Islet of Langerhans (tissue), 1 donor: ENCODE results near the gene WDFY3.

Experiments
- FAIRE-seq: peaks from one replicate; lab custom pipeline; 2011; peaks lifted over from hg19 to GRCh38; lab: Jason Lieb, UNC

WDFY3 gene, protein sequence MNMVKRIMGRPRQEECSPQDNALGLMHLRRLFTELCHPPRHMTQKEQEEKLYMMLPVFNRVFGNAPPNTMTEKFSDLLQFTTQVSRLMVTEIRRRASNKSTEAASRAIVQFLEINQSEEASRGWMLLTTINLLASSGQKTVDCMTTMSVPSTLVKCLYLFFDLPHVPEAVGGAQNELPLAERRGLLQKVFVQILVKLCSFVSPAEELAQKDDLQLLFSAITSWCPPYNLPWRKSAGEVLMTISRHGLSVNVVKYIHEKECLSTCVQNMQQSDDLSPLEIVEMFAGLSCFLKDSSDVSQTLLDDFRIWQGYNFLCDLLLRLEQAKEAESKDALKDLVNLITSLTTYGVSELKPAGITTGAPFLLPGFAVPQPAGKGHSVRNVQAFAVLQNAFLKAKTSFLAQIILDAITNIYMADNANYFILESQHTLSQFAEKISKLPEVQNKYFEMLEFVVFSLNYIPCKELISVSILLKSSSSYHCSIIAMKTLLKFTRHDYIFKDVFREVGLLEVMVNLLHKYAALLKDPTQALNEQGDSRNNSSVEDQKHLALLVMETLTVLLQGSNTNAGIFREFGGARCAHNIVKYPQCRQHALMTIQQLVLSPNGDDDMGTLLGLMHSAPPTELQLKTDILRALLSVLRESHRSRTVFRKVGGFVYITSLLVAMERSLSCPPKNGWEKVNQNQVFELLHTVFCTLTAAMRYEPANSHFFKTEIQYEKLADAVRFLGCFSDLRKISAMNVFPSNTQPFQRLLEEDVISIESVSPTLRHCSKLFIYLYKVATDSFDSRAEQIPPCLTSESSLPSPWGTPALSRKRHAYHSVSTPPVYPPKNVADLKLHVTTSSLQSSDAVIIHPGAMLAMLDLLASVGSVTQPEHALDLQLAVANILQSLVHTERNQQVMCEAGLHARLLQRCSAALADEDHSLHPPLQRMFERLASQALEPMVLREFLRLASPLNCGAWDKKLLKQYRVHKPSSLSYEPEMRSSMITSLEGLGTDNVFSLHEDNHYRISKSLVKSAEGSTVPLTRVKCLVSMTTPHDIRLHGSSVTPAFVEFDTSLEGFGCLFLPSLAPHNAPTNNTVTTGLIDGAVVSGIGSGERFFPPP (N-terminal part only)

GRCh38 chr4:84966382-84967242, at the start of gene WDFY3:
Gene WDFY3, minus strand, starts transcription at chr4:84966690. Its CDS starts 106,099 bp downstream, at chr4:84860591.
- FAIRE-seq: peak; percentile 93

DNA sequence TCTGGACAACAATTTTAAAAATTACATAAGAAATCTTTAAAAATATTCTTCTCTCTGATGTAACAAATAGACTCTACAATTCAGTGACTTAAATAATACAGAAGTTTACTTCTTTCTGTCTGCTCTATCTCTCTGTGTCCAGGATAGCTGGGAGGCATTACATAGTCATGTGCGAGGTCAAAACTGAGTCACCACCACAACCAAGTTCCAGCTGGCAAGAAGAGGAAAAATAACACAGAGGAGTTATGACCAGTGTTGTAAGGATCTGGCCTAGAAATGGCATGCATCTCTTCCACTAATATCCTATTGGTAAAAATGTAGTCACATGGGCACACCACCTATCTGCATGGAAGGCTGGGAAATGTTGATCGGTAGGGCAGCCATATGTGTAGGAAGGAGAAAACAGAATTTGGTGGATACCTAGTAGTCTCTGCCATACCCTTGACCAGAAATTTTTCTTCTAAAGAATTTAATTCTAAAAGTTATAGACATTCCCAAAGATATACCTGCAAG, 39.4 kb upstream of the WDFY3 start:
- no peak for FAIRE-seq

DNA sequence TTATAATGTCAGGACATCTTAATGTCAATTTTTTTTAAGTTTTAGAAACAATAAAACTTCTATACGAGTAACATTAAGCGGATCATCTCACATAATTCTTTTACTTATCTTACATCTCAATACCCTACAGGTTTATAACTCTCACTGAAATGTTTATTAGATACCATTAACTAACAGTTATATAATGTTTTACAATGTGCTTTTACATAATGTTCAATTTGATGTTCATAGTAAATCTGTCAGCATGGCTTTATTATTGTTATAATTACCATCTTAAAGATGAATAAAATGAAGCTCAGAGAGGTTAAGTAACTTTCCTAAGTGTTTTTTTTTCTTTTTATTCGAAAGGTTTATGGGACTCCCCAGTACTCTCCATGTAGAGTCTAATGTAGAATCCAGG, 33.9 kb upstream of the WDFY3 start:
- FAIRE-seq: no peak

DNA sequence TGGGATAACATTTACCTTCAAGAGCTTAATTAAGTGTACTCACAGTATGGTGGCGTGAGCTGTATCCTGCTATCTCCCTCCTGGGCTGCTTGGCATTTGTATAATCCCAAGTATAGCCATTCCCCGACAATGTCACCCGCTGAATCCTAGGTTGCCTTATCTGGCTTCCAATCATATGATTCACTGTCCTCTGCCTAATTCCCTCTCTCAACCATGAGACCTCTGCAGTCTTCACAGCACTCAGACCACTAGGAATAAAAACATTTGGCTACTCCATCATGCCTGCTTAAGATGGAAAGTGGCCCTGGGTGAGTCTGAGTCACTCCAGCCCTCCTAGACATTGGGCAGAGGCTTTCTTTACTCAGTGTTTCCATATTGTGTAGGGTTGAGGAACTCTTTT, 28.9 kb upstream of the WDFY3 start:
- no peak for FAIRE-seq

- FAIRE-seq: no peak
Observed at GRCh38 chr4:84994280-84994679, 27.8 kb upstream of the WDFY3 start.

DNA sequence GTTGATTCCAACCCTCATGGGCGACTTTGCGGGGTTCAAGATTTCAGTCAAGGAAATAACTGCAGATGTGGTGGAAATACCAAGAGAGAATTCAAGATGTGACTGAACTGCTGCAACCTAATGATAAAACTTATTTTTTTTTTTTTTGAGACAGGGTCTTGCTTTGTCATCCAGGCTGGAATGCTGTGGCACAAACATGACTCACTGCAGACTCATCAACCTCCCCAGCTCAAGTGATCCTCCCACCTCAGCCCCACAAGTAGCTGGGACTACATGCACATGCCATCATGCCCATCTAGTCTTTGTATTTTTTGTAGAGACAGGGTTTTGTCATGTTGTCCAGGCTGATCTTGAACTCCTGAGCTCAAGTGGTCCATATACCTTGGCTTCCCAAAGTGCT, 19.5 kb upstream of the WDFY3 start:
- FAIRE-seq: no peak

DNA sequence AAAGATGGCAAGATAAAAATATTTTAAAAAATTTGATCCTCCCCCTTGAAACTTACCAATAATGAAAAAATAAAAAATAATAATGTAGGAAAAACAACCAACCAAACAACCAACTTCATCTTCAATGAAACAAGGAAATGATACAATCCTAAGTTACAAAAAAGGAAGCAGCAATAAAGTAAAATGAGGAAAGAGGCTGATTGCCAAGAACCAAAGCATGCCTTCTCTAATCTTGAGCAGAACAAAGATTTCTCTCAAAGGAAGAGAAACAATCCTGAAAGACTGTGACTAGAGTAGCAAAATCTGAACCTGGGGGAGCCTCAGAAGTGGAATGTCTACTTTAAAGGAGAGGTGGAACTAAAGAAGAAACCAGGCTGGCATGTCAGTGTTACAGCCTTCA, 10.9 kb upstream of the WDFY3 start:
- no peak for FAIRE-seq

GRCh38 chr4:84973856-84974255, 7.4 kb upstream of the WDFY3 start:
- FAIRE-seq: no peak

DNA sequence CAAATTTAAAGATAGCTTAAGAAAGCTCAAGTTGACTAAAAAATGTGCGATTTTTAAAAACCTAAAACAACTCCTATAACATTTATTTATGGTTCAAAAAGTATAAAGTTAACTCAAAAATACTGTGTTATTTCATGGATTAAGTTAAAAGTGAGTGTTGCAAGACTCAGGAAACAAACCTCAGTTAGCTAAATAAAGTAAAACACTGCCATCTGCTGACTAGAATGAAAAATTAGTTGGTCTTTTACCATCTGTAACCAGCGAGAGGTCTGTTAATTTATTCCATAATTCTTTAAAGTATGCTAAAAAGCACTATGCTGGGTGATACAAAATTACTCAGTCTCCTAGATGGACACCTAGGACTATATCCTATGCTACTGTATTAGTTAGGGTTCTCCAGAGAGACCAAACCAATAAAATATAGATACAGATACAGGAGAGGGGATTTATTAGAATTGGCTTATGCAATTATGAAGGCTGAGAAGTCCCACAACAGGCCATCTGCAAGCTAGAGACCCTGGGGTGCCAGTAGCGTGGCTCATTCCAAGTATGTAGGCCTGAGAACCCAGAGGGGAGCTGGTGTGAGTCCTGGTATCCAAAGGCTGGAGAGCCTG, 4.9 kb upstream of the WDFY3 start:
- peak; percentile 100 for FAIRE-seq

DNA sequence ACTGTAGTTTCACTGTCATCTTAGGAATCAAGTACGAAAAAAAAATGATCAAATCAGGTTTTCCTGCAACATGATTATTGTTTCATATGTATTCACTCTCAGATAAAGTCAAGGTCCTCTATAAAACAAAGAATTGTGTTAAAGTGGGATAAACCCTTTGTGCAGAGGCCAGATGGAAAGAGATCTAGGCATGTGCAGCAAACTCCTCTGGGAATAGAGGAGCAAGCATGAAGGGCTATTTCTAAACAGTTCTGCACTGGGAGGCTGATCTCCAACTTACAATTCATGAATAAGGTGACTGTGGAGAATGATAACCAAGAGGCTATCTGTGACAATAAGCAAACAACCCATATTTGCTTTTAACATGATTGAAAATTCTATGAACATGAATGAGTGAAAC, 2.4 kb upstream of the WDFY3 start:
- FAIRE-seq: no peak

DNA sequence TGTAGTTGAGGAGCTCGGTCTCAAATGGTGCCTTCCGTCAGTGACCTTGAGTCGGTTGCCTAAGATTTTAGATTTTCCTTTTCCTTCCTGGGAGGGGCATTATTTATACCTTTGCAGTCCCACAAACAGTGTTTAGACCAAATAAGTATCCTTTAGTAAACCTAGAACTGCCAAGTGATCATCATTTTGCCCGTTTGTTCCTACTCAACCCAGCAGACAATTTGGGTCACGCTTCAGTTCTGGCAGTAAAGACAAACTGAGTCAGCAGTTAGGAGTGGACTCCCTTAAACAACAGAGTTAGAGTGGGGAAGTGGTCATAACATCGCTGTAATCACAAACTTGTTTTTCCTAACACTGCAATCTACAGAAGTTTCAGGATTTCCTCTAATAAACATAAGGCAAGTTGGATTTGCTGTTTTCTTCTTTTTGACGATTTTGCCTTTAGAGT, 777 bp upstream of the WDFY3 start:
- FAIRE-seq: no peak

- FAIRE-seq: no peak
Observed at GRCh38 chr4:84965553-84966381, 723 bp downstream of the WDFY3 start.

DNA sequence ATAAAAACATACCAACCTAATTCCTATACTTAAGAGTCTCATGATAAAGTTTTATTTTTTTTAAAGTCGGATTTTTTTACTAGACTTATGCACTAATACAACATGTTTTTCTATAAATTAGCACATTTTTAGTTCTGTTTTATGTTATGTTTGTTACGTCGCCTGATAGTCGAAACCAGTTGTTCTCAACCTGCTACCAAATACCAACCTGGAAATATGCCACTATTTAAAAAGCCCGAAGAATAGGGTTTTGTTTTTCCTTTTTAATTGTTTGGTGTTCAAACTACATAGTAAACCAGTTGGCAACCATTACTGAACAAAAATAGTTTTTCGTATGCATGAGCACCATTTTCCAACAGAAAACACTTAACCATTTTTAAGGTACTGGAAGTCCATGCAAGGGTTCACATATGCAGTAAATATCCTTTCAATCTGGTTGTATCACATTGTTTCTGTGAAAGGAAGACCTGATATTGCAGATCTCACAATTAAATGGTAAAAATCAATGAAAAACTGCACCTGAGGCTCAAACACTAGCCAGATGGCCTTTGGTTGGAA, 1.4 kb downstream of the WDFY3 start:
- peak; percentile 90 for FAIRE-seq

DNA sequence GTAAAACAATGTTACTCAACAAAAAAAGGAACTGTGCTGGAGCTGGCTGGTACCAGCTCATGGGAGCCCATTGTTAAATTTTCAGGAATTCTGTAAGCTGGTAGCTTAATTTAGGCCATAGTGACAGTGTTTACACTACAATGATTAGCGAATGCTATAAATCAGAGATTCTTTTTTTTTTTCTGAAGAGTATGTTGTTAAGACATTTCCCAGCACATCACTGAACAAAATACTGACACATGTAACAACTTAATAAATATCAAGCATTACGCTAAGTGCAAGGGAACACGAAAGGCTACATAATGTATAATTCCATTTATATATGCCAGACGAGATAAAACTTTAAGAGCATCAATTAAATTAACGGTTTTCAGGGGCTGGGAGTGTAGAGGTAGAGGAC, 4.4 kb downstream of the WDFY3 start:
- no peak for FAIRE-seq

DNA sequence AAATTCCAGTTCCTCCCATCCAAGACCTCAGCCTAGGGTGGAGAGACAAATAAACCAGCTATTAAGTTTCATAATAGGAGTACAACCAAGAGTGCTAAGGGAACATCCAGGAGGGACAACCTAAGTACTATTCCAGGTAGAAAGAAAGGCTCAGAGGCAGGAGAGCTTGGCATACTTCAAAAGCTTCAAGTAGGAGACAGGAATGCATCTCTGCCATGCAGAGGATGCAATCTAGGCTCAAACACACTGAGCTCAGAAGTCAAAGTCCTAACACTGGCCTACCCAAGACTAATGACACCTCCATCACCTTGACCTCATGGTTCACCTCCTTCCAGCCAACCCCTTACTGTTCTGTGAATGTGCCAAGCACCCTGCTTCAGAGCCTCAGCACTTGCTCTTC, 8.1 kb downstream of the WDFY3 start:
- no peak for FAIRE-seq

DNA sequence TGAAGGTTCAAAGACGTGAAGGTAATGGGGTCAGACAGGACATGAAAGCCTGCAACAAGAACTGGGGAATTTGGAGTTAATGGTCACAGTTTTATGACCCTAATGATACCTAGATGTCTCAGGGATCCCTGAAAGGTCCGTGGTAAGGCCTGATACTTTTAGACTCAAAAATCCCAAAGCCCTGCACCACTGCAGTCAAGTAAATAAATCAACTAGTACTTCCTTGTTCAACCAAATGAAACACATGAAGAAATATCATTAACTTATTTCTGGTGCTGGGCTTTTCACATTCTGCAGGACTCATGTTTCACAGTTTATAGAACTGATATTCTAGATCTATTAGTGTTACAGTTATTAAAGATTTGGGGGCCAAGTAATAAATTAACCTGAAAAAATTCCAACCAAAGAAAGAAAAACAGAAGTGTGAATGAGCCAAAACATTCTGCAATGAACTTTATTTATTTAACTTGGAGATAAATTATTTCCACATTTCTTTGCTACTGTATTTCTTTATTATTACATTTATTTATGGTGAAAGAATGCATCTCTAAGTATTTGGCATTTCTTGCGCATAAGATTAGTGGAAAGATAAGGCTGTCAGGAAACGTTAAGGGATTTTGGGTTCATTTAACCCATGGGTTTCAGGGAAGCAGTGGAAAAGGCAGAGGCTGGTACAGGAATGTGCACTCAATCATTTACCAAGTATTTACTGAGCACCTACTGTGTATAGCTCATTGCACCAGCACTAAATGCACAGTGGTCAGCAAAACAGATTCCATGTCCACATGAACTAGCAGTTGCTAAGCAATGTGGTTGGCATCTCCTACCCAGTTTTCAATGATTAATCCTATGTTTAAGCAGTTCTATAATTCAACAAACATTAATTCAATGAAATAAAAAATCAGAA, 8.7 kb downstream of the WDFY3 start:
- FAIRE-seq: peak; percentile 94

DNA sequence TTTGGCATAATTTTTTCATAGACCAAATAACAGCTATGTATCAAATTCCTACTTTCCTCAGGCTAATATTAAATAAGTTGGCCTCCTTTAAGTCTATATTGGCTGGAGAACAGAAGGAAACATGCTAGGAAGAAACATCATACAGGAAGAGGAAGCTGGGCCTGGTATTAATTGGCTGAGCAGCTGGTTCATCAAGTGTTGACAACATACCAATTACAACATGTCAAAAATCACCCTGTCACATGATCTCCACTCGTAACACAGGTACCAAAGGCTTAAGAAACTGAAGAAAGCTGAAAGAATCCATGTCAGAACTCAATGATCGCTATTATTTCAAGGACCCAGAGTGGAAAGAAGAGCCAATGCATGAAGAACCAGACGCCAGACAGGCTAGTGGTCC, 10.5 kb downstream of the WDFY3 start:
- FAIRE-seq: no peak

- no peak for FAIRE-seq
Observed at GRCh38 chr4:84954982-84955567, 11.4 kb downstream of the WDFY3 start.

- no peak for FAIRE-seq
Observed at GRCh38 chr4:84952776-84953175, 13.7 kb downstream of the WDFY3 start.
